ENCODE data around the gene PRUNE2. TPM values are rescaled to one million over a fixed set of nuclear protein-coding genes. Genes with fewer than 3 reads are reported as not detected.
A peak's percentile ranks its signal among the peaks of the same experiment; 100 is the strongest.

Gene PRUNE2
- total and polyA plus RNA-seq, 12 donors = 1.9 to 68.0 (median 11.2) TPM

- 36 to 51% (median 49%) methylated on average over 4 of the region's 4 CpGs for WGBS, 4 donors
- H3K4me3 ChIP-seq = peak overlapping the region in 1 of 4 donors; percentile 30
- H3K27ac ChIP-seq = peak overlapping the region in 2 of 5 donors; percentile 18 to 57
- DNase-seq = no peak
- intact Hi-C loops (cut with DNase I) = loop anchor here (5.0 kb wide), 2 partner anchors 194 to 204 kb away; partner anchors contain the start of gene GCNT1 (in 1 of the 2)
- H3K27me3 ChIP-seq = no peaks in the 10 kb centered on the region
- no peak for TF ChIP-seq POLR2A (IDR thresholded peaks at IDR 0.05)
- TF ChIP-seq CTCF (IDR thresholded peaks at IDR 0.05) = no peak
- no peaks in the 10 kb centered on the region for H3K4me1 ChIP-seq (replicated peaks in 1 of 2)
- no peaks in the 10 kb centered on the region for H3K36me3 ChIP-seq (replicated peaks in 1 of 2)
- H3K9me3 ChIP-seq (replicated peaks in 1 of 3) = no peaks in the 10 kb centered on the region
Observed at GRCh38 chr9:76651119-76651705, 254.7 kb downstream of the PRUNE2 start.

DNA sequence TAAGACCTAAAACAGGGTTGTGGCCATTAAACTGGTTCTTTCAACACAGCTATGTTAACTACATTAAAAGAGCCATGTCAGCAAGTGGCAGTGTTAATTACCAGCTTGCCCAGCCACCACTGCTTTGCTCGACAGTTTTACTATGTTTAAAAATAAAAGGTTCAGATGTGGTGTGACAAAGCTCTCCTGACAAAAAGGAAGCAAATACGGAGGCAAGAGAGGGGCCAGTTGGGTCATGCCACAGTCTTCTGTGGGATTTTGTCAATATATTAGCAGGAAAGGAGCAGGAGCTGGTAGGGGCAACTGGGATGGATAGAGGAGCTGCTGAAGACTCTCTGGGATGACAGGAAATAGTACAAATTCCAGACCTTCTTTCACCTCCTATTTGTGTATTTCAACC is 255.2 kb downstream of the PRUNE2 start:
- Histone ChIP-seq H3K9me3 (replicated peaks in 1 of 3) (no peaks in the 10 kb centered on the region), H3K4me3 (peak overlapping the region in 1 of 4 donors; percentile 30), H3K27me3 (no peaks in the 10 kb centered on the region), H3K27ac (peak overlapping the region in 2 of 5 donors; percentile 18 to 59), H3K4me1 (replicated peaks in 1 of 2) (no peaks in the 10 kb centered on the region), H3K36me3 (replicated peaks in 1 of 2) (no peaks in the 10 kb centered on the region)
- DNase-seq = no peak
- TF ChIP-seq POLR2A (IDR thresholded peaks at IDR 0.05) = no peak
- no peak for TF ChIP-seq CTCF (IDR thresholded peaks at IDR 0.05)
- WGBS, 4 donors = 35 to 49% (median 44%) methylated on average over 2 of the region's 2 CpGs
- intact Hi-C loops (cut with DNase I) = loop anchor here (5.0 kb wide), 2 partner anchors 193 to 203 kb away; partner anchors contain the start of gene GCNT1 (in 1 of the 2)

DNA sequence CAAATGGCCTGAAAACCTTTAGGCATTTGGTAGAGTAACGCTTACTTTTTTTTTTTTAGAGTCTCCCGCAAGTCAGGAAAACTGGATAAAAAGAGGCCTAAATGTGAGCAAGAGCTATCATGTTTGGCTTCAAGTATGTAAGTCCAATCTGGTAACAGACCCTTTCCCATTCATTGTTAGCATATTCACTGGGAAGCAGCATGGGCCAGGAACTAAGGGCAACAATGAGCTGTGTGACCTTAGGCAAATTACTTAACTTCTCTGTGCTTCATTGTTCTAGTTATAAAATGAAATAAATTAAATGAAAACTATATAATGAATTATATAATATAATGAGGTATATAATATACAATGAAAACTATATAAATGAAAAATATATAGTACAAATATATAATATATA is 256.0 kb downstream of the PRUNE2 start:
- H3K9me3 ChIP-seq (replicated peaks in 1 of 3) = no peaks in the 10 kb centered on the region
- H3K4me3 ChIP-seq = no peak overlapping the region
- WGBS, 4 donors = 94 to 98% (median 96%) methylated on average over 2 of the region's 2 CpGs
- no peaks in the 10 kb centered on the region for H3K4me1 ChIP-seq (replicated peaks in 1 of 2)
- TF ChIP-seq POLR2A (IDR thresholded peaks at IDR 0.05) = no peak
- TF ChIP-seq CTCF (IDR thresholded peaks at IDR 0.05) = no peak
- H3K27me3 ChIP-seq = no peaks in the 10 kb centered on the region
- intact Hi-C loops (cut with DNase I) = loop anchor here (5.0 kb wide), 2 partner anchors 193 to 203 kb away; partner anchors contain the start of gene GCNT1 (in 1 of the 2)
- H3K27ac ChIP-seq = no peak overlapping the region
- DNase-seq = no peak
- no peaks in the 10 kb centered on the region for H3K36me3 ChIP-seq (replicated peaks in 1 of 2)

DNA sequence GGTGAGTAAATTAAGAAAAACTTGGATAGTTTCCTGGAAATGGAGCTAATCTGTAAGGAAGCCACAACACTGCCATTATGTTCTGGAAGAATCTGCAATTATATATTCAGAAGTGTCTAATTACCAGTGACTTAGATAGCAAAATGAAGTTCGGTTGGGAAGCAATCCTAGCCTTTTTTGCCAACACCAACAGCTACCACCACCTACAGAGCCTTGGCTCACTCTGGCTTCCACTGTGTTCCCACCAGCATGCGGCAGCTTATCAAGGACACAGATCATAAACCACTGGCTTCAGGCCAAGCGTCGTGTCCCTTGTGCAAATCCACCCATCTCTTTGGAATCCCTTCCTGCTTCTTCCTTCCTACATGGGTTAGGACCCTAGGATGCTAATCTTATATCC is 259.7 kb downstream of the PRUNE2 start:
- no peak overlapping the region for H3K4me3 ChIP-seq
- 29 to 49% (median 38%) methylated on average over 4 of the region's 4 CpGs for WGBS, 4 donors
- intact Hi-C loops (cut with DNase I) = no loop called here
- no peaks in the 10 kb centered on the region for H3K36me3 ChIP-seq (replicated peaks in 1 of 2)
- DNase-seq = peak in 3 of 7 donors; percentile 13 to 20 (median 18)
- H3K4me1 ChIP-seq (replicated peaks in 1 of 2) = peaks cover 0 to 8% of the 10 kb centered on the region in 2 donors
- H3K27ac ChIP-seq = no peak overlapping the region
- no peaks in the 10 kb centered on the region for H3K9me3 ChIP-seq (replicated peaks in 1 of 3)
- no peaks in the 10 kb centered on the region for H3K27me3 ChIP-seq
- no peak for TF ChIP-seq POLR2A (IDR thresholded peaks at IDR 0.05)
- TF ChIP-seq CTCF (IDR thresholded peaks at IDR 0.05) = no peak

Measured in adrenal gland (tissue), 12 donors.